Measurements from ENCODE around the gene MRPS14.

DNA sequence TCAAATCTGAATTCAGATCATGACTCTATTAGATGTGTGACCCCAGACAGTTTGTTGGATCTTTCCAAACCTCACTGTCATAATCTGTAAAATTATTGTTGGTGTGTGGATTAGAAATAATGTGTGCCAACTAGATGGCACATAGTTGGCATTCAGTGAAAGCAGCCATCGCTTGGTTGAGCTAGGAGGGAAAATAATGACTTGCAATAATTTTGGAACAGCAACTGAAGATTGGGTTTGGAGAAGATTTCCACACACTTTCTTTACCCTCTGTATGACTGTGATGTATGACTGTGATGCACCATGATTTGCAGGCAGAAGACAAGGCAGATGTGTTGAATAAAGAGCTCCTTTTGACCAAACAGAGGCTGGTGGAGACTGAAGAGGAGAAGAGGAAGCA lies 47.5 kb downstream of the MRPS14 start:
- TF ChIP-seq EZH2 (IDR thresholded peaks at IDR 0.05) (no peak), POLR2AphosphoS5 (IDR thresholded peaks at IDR 0.05; ENCODE audit: borderline replicate concordance, low read depth, low read length) (no peak), FOXP2 (optimal IDR thresholded peaks at IDR 0.05; ENCODE audit: control extremely low read depth, extremely low read length, insufficient read depth) (no peak)

Measured in SK-N-MC (cell line).